Heart left ventricle (tissue), 16 donors: ENCODE measurements around the gene QKI. TPM values are rescaled to one million over a fixed set of nuclear protein-coding genes. Genes with fewer than 3 reads are reported as not detected.

Experiments
- ATAC-seq, 4 donors: fragments of 200-7000 bp; cut with Tn5 transposase; one replicate each; pipeline ENCODE4 v1.9.1; 2020 to 2022; ENCODE audit warnings: moderate library complexity in 4 of 4, mild to moderate bottlenecking in 3 of 4, moderate number of reproducible peaks in 1 of 4
- DNase-seq, 5 donors: peaks; one replicate each; pipeline ENCODE4 v3.0.0-alpha.2; 2020
- H3K27ac ChIP-seq, 12 donors: fragments of 200-600 bp; sonication (generic) in 4 of 12; one replicate each; pipeline versions ENCODE4 v1.5.0 to v1.8.0; 2016 to 2022; ENCODE audit warnings: mild to moderate bottlenecking in 2 of 12
- H3K27me3 ChIP-seq, 9 donors: fragments of 200-600 bp; sonication (generic) in 2 of 9; one replicate each; pipeline versions ENCODE4 v1.5.1 to v1.8.0; 2016 to 2022; ENCODE audit warnings: mild to moderate bottlenecking in 3 of 9
- H3K36me3 ChIP-seq, 9 donors: fragments of 200-600 bp; sonication (generic) in 2 of 9; one replicate each; pipeline versions ENCODE4 v1.5.0 to v1.8.0; 2018 to 2022; ENCODE audit warnings: mild to moderate bottlenecking in 2 of 9
- H3K4me1 ChIP-seq, 12 donors: fragments of 200-600 bp; sonication (generic) in 4 of 12; one replicate each; pipeline versions ENCODE4 v1.5.0 to v1.8.0; 2016 to 2022; ENCODE audit warnings: mild to moderate bottlenecking in 3 of 12
- H3K4me3 ChIP-seq, 12 donors: fragments of 200-600 bp; sonication (generic) in 4 of 12; one replicate each; pipeline versions ENCODE4 v1.5.0 to v1.8.0; 2017 to 2022; ENCODE audit warnings: mild to moderate bottlenecking in 9 of 12, moderate library complexity in 4 of 12
- H3K9me3 ChIP-seq, 12 donors: fragments of 200-600 bp; sonication (generic) in 4 of 12; one replicate each; pipeline versions ENCODE4 v1.5.0 to v1.8.0; 2016 to 2022; ENCODE audit warnings: mild to moderate bottlenecking in 1 of 12
- CTCF ChIP-seq, 12 donors: fragments of 200-600 bp; sonication (generic) in 4 of 12; IDR thresholded peaks; one replicate each; pipeline versions ENCODE4 v1.5.0 to v1.8.0; 2018 to 2022; ENCODE audit warnings: antibody characterized with exemption in 12 of 12, mild to moderate bottlenecking in 5 of 12
- POLR2A ChIP-seq, 2 donors: fragments of 450-650 bp; IDR thresholded peaks; one replicate each; pipeline ENCODE4 v1.6.1; 2017; ENCODE audit warnings: antibody characterized with exemption in 2 of 2, mild to moderate bottlenecking in 2 of 2, moderate library complexity in 2 of 2
- WGBS, 4 donors: extraction: QIAGEN DNeasy Blood & Tissue Kit in 2 of 4; methylation state at CpG; one replicate each; pipeline versions ENCODE4 v1.1.5 to v1.1.7; 2013 to 2018; 5-methylcytosine and 5-hydroxymethylcytosine counted together
- intact Hi-C, 10 donors: fragments of 100-400 bp; cut with DNase I; formaldehyde crosslinking; loops; one replicate each; pipeline versions ENCODE4 v1.11.1 to v1.14.2; 2022
- polyA plus RNA-seq, 2 donors: library from polyadenylated mRNA; stranded (reverse); fragments of 200-250 nt; gene quantifications; one replicate each; pipeline ENCODE4 v1.2.3, GENCODE V29; 2013
- total RNA-seq, 9 donors: library from RNA; depleted of rRNA in 2 of 9; stranded (reverse); fragments of >200 nt in 2 of 9; fragmentation: NEBNext Ultra II Directional in 3 of 9; extraction: Animal tissue kit (Norgen Biotek cat#: 25700) in 3 of 9; gene quantifications; one replicate each; pipeline versions ENCODE4 v1.1.0 to v1.2.4, GENCODE V29; 2016 to 2023
- donor health status: ischemic (EF 13 %, LVEDD 7.1; RV severe dilation, severe dysfunction).
- donor health status: healthy with polysubstance abuse.
- donor health status: DM: no; HTN: yes; CAD: no.
- donor health status: DM: no; HTN: no; CAD: no.
- donor health status: ischemic (EF 25% LVEDD 6.9; RV normal size, moderate dysfunction).
- donor health status: ischemic (EF 25% LVEDD 5.7; RV mildly dilated, moderate dysfunction).
- donor health status: healthy.
- donor health status: DM: yes; HTN: yes; CAD: no.
- donor health status: ischemic (EF 35%, LVEDD 5.7; RV mildly dilated, moderate dysfunction).
- donor health status: nonischemic (EF 11% LVEDD 7.7; RV severe dilation, severe dysfunction).
- donor health status: DM: yes; HTN: yes; CAD: no.
- donor health status: PGD.
- donor health status: ischemic (EF 29% LVEDD 5.4; RV normal size, mild dysfunction).
- donor health status: nonischemic (EF 23%, LVEDD 6.1; RV moderate dilation, normal function).

The QKI gene
- total and polyA plus RNA-seq, 11 donors = 80.2 to 607 (median 474) TPM

- Histone ChIP-seq H3K9me3 (no peaks in the 10 kb centered on the region), H3K4me1 (peaks cover 14 to 100% (median 90%) of the 10 kb centered on the region in 12 donors), H3K27ac (peak overlapping the region in 2 of 12 donors; percentile 46 to 64), H3K27me3 (no peaks in the 10 kb centered on the region), H3K36me3 (peaks cover 0 to 4% (median 0%) of the 10 kb centered on the region in 9 donors), H3K4me3 (no peak overlapping the region)
- TF ChIP-seq CTCF (IDR thresholded peaks at IDR 0.05) (no peak), POLR2A (IDR thresholded peaks at IDR 0.05) (no peak)
- WGBS, 4 donors = 85 to 90% (median 88%) methylated on average over 1 of the region's 1 CpG
- intact Hi-C loops = no loop called here
- DNase-seq (no peak), ATAC-seq (no peak)
Measured at GRCh38 chr6:163489584-163489983, 75.1 kb downstream of the QKI start.

- TF ChIP-seq CTCF (IDR thresholded peaks at IDR 0.05) (no peak), POLR2A (IDR thresholded peaks at IDR 0.05) (no peak)
- Histone ChIP-seq H3K4me3 (no peak overlapping the region), H3K9me3 (no peaks in the 10 kb centered on the region), H3K4me1 (peaks cover 11 to 99% (median 90%) of the 10 kb centered on the region in 12 donors), H3K36me3 (peaks cover 0 to 4% (median 0%) of the 10 kb centered on the region in 9 donors), H3K27me3 (no peaks in the 10 kb centered on the region), H3K27ac (peak overlapping the region in 10 of 12 donors; percentile 5 to 74 (median 49))
- ATAC-seq (peak; percentile 71 to 83 (median 80)), DNase-seq (peak; percentile 67 to 81 (median 76))
- 20 to 27% (median 24%) methylated on average over 4 of the region's 4 CpGs for WGBS, 4 donors
- intact Hi-C loops = no loop called here
Measured at GRCh38 chr6:163490826-163491577, 76.5 kb downstream of the QKI start.

- no peak for TF ChIP-seq POLR2A (IDR thresholded peaks at IDR 0.05)
- TF ChIP-seq CTCF (IDR thresholded peaks at IDR 0.05) = no peak
- H3K27ac ChIP-seq = peak overlapping the region in 8 of 12 donors; percentile 5 to 74 (median 43)
- H3K4me3 ChIP-seq = no peak overlapping the region
- WGBS, 4 donors = 38 to 46% (median 41%) methylated on average over 4 of the region's 4 CpGs
- H3K9me3 ChIP-seq = no peaks in the 10 kb centered on the region
- DNase-seq (no peak), ATAC-seq (no peak)
- H3K4me1 ChIP-seq = peaks cover 11 to 99% (median 90%) of the 10 kb centered on the region in 12 donors
- H3K36me3 ChIP-seq = peaks cover 0 to 4% (median 0%) of the 10 kb centered on the region in 9 donors
- intact Hi-C loops = no loop called here
- no peaks in the 10 kb centered on the region for H3K27me3 ChIP-seq
Measured at GRCh38 chr6:163491737-163492300, 77.3 kb downstream of the QKI start.

DNA sequence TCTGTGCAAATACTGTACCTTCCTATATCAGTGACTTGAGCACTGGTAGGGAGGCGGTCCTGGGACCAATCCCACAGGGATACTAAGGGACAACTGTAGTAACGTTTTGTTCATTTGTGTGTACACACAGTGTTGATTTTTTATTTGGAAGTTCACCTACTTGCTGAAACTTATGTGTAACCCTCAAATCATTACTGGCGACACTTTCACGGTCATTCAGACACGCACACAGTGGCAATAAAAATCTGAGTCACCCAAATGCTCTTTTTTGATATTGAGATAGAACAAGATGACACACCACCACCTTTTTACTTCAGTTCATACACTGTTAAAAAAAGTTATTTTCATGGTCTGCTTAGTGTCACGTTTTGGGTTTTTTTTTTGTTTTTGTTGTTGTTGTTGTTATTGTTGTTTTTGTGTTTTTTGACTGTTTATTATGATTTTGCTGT, 79.8 kb downstream of the QKI start:
- H3K36me3 ChIP-seq = peaks cover 0 to 4% (median 0%) of the 10 kb centered on the region in 9 donors
- H3K4me3 ChIP-seq = no peak overlapping the region
- no peaks in the 10 kb centered on the region for H3K27me3 ChIP-seq
- 42 to 56% (median 52%) methylated on average over 6 of the region's 6 CpGs for WGBS, 4 donors
- no peaks in the 10 kb centered on the region for H3K9me3 ChIP-seq
- no peak for ATAC-seq
- no peak for TF ChIP-seq POLR2A (IDR thresholded peaks at IDR 0.05)
- TF ChIP-seq CTCF (IDR thresholded peaks at IDR 0.05) = no peak
- H3K27ac ChIP-seq = peak overlapping the region in 1 of 12 donors; percentile 4
- peaks cover 11 to 98% (median 78%) of the 10 kb centered on the region in 12 donors for H3K4me1 ChIP-seq
- intact Hi-C loops = no loop called here
- no peak for DNase-seq
